Retinal pigment epithelial cell (primary cell): ENCODE data around the gene PTTG1IP2.

Experiments used
- DNase-seq: peaks from one replicate; pipeline ENCODE4 v3.0.0-alpha.2; 2010; ENCODE audit warnings: low read depth
- H3K4me3 ChIP-seq: 2 replicates; pipeline ENCODE4 v1.5.1; 2011; ENCODE audit warnings: mild to moderate bottlenecking, low read length, control low read depth, moderate library complexity
- CTCF ChIP-seq: conservative IDR thresholded peaks from 2 replicates; pipeline ENCODE4 v1.5.1; 2011; ENCODE audit warnings: low read depth, low read length, control low read depth, inconsistent platforms

The PTTG1IP2 gene

GRCh38 chr7:90483251-90483650 is 13.8 kb downstream of the PTTG1IP2 start:
- no peak for DNase-seq
- no peak for TF ChIP-seq CTCF

GRCh38 chr7:90484706-90485105 is 15.3 kb downstream of the PTTG1IP2 start:
- DNase-seq, result no peak
- no peak overlapping the region for H3K4me3 ChIP-seq
- TF ChIP-seq CTCF, result no peak

More at GRCh38 chr7:90483251-90483650, 13.8 kb downstream of the PTTG1IP2 start:
- H3K4me3 ChIP-seq, result no peak overlapping the region

- no peak for DNase-seq
- H3K4me3 ChIP-seq, result no peak overlapping the region
- TF ChIP-seq CTCF, result no peak
Observed at GRCh38 chr7:90485734-90486316, 16.4 kb downstream of the PTTG1IP2 start.

- no peak for TF ChIP-seq CTCF
- DNase-seq, result no peak
- H3K4me3 ChIP-seq, result no peak overlapping the region
Observed at GRCh38 chr7:90487808-90488207, 18.4 kb downstream of the PTTG1IP2 start.

- no peak for DNase-seq
Observed at GRCh38 chr7:90488220-90488619, 18.8 kb downstream of the PTTG1IP2 start.

GRCh38 chr7:90492250-90492649 is 22.8 kb downstream of the PTTG1IP2 start:
- H3K4me3 ChIP-seq, result no peak overlapping the region
- no peak for TF ChIP-seq CTCF
- DNase-seq, result no peak

More at GRCh38 chr7:90488220-90488619, 18.8 kb downstream of the PTTG1IP2 start:
- no peak overlapping the region for H3K4me3 ChIP-seq
- TF ChIP-seq CTCF, result no peak

- H3K4me3 ChIP-seq, result no peak overlapping the region
- DNase-seq, result no peak
- TF ChIP-seq CTCF, result no peak
Observed at GRCh38 chr7:90495241-90495640, 25.8 kb downstream of the PTTG1IP2 start.
